ENCODE data around the gene ERC2. TPM values are rescaled to one million over a fixed set of nuclear protein-coding genes. Genes with fewer than 3 reads are reported as not detected.

The ERC2 gene
- total and polyA plus RNA-seq, 5 donors from 2014 or later = not detected

DNA sequence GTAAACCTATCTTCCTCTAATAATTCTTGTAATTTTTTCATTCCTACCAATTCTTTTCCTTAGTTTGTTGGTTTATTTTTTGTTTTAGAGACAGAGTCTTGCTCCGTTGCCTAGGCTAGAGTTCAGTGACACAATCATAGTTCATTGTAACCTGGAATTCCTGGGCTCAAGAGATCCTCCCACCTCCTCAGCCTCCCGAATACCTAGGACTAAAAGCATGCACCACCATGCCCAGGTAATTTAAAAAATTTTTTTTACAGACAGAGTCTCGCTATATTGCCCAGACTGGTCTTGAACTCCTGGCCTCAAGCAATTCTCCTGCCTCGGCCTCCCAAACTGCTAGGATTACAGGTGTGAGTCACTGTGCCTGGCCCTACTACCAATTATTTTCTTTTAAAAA, 220.2 kb downstream of the ERC2 start:
- H3K4me3 ChIP-seq (ENCODE audit: low read depth, low read length) = no peak overlapping the region
- no peak overlapping the region for H3K27ac Mint-ChIP-seq
- no peak overlapping the region for H3K27ac ChIP-seq (ENCODE audit: insufficient read depth, low read length, poor library complexity, severe bottlenecking)
- no peaks in the 10 kb centered on the region for H3K4me1 ChIP-seq (ENCODE audit: control insufficient read depth, insufficient read depth, low read length, poor library complexity, severe bottlenecking)
- no peaks in the 10 kb centered on the region for H3K36me3 ChIP-seq (ENCODE audit: control insufficient read depth, insufficient read depth, low read length)
- no peaks in the 10 kb centered on the region for H3K9me3 ChIP-seq (ENCODE audit: control insufficient read depth in 2 of 2, low read length in 2 of 2)
- peaks cover 0 to 2% (median 0%) of the 10 kb centered on the region in 7 donors for H3K9me3 Mint-ChIP-seq
- no peak overlapping the region for H3K4me3 Mint-ChIP-seq
- H3K27me3 Mint-ChIP-seq = no peaks in the 10 kb centered on the region
- DNase-seq (no peak), ATAC-seq (ENCODE audit: low read depth in 2 of 2) (no peak)
- no peaks in the 10 kb centered on the region for H3K4me1 Mint-ChIP-seq
- no peaks in the 10 kb centered on the region for H3K36me3 Mint-ChIP-seq
- H3K27me3 ChIP-seq (ENCODE audit: control insufficient read depth, insufficient read depth, low read length) = no peaks in the 10 kb centered on the region

- H3K9me3 ChIP-seq (ENCODE audit: control insufficient read depth in 2 of 2, low read length in 2 of 2) = no peaks in the 10 kb centered on the region
- H3K36me3 ChIP-seq (ENCODE audit: control insufficient read depth, insufficient read depth, low read length) = no peaks in the 10 kb centered on the region
- DNase-seq = no peak
- Mint-ChIP-seq H3K36me3 (no peaks in the 10 kb centered on the region), H3K27me3 (peaks cover 4% of the 10 kb centered on the region), H3K9me3 (no peaks in the 10 kb centered on the region), H3K4me3 (no peak overlapping the region), H3K27ac (no peak overlapping the region), H3K4me1 (no peaks in the 10 kb centered on the region)
- no peak overlapping the region for H3K27ac ChIP-seq (ENCODE audit: insufficient read depth, low read length, poor library complexity, severe bottlenecking)
- no peak overlapping the region for H3K4me3 ChIP-seq (ENCODE audit: low read depth, low read length)
- H3K27me3 ChIP-seq (ENCODE audit: control insufficient read depth, insufficient read depth, low read length) = no peaks in the 10 kb centered on the region
- ATAC-seq (ENCODE audit: low read depth in 2 of 2) = no peak
- no peaks in the 10 kb centered on the region for H3K4me1 ChIP-seq (ENCODE audit: control insufficient read depth, insufficient read depth, low read length, poor library complexity, severe bottlenecking)
Measured at GRCh38 chr3:56238299-56238698, 230.0 kb downstream of the ERC2 start.

- ATAC-seq (ENCODE audit: low read depth in 2 of 2) = no peak
- DNase-seq = no peak
- H3K9me3 Mint-ChIP-seq = no peaks in the 10 kb centered on the region
- H3K27me3 Mint-ChIP-seq = peaks cover 9% of the 10 kb centered on the region
- H3K27ac ChIP-seq (ENCODE audit: insufficient read depth, low read length, poor library complexity, severe bottlenecking) = no peak overlapping the region
- H3K36me3 Mint-ChIP-seq = no peaks in the 10 kb centered on the region
- H3K4me1 Mint-ChIP-seq = no peaks in the 10 kb centered on the region
- no peak overlapping the region for H3K4me3 Mint-ChIP-seq
- H3K27ac Mint-ChIP-seq = no peak overlapping the region
- H3K27me3 ChIP-seq (ENCODE audit: control insufficient read depth, insufficient read depth, low read length) = no peaks in the 10 kb centered on the region
- no peak overlapping the region for H3K4me3 ChIP-seq (ENCODE audit: low read depth, low read length)
- H3K36me3 ChIP-seq (ENCODE audit: control insufficient read depth, insufficient read depth, low read length) = no peaks in the 10 kb centered on the region
- no peaks in the 10 kb centered on the region for H3K9me3 ChIP-seq (ENCODE audit: control insufficient read depth in 2 of 2, low read length in 2 of 2)
- no peaks in the 10 kb centered on the region for H3K4me1 ChIP-seq (ENCODE audit: control insufficient read depth, insufficient read depth, low read length, poor library complexity, severe bottlenecking)
Measured at GRCh38 chr3:56233742-56234141, 234.5 kb downstream of the ERC2 start.

DNA sequence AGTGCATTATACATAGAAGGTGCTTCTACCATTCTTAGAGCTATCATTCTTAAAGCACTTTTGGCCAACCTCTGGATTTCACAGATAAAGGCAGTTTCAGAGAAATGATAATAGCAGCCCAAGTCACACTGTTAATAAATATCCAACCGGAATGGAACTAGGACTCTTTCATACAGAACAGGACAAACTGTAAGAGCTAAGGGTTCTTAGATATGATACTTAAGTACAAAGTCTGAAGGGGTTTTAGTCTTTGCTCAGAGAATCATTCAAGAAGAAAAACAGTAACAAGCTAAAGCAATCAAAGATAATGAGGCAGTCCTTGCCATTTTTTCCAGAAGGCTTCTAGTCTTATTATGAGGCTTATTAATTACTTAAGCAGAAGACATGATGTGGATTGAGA, 239.0 kb downstream of the ERC2 start:
- H3K4me1 Mint-ChIP-seq = no peaks in the 10 kb centered on the region
- peaks cover 0 to 1% (median 0%) of the 10 kb centered on the region in 7 donors for H3K9me3 Mint-ChIP-seq
- Histone ChIP-seq H3K9me3 (ENCODE audit: control insufficient read depth in 2 of 2, low read length in 2 of 2) (no peaks in the 10 kb centered on the region), H3K27me3 (ENCODE audit: control insufficient read depth, insufficient read depth, low read length) (no peaks in the 10 kb centered on the region), H3K36me3 (ENCODE audit: control insufficient read depth, insufficient read depth, low read length) (no peaks in the 10 kb centered on the region), H3K4me3 (ENCODE audit: low read depth, low read length) (no peak overlapping the region), H3K27ac (ENCODE audit: insufficient read depth, low read length, poor library complexity, severe bottlenecking) (no peak overlapping the region), H3K4me1 (ENCODE audit: control insufficient read depth, insufficient read depth, low read length, poor library complexity, severe bottlenecking) (no peaks in the 10 kb centered on the region)
- no peak overlapping the region for H3K4me3 Mint-ChIP-seq
- H3K36me3 Mint-ChIP-seq = no peaks in the 10 kb centered on the region
- DNase-seq (no peak), ATAC-seq (ENCODE audit: low read depth in 2 of 2) (no peak)
- H3K27ac Mint-ChIP-seq = no peak overlapping the region
- peaks cover 4% of the 10 kb centered on the region for H3K27me3 Mint-ChIP-seq

GRCh38 chr3:56222866-56223265, 245.4 kb downstream of the ERC2 start:
- DNase-seq = no peak
- Histone ChIP-seq H3K4me3 (ENCODE audit: low read depth, low read length) (no peak overlapping the region), H3K4me1 (ENCODE audit: control insufficient read depth, insufficient read depth, low read length, poor library complexity, severe bottlenecking) (no peaks in the 10 kb centered on the region), H3K27ac (ENCODE audit: insufficient read depth, low read length, poor library complexity, severe bottlenecking) (no peak overlapping the region), H3K36me3 (ENCODE audit: control insufficient read depth, insufficient read depth, low read length) (no peaks in the 10 kb centered on the region), H3K9me3 (ENCODE audit: control insufficient read depth in 2 of 2, low read length in 2 of 2) (no peaks in the 10 kb centered on the region), H3K27me3 (ENCODE audit: control insufficient read depth, insufficient read depth, low read length) (no peaks in the 10 kb centered on the region)
- Mint-ChIP-seq H3K4me3 (no peak overlapping the region), H3K27ac (no peak overlapping the region), H3K9me3 (peaks cover 0 to 2% (median 0%) of the 10 kb centered on the region in 7 donors), H3K4me1 (no peaks in the 10 kb centered on the region), H3K36me3 (no peaks in the 10 kb centered on the region), H3K27me3 (no peaks in the 10 kb centered on the region)
- no peak for ATAC-seq (ENCODE audit: low read depth in 2 of 2)

- Histone ChIP-seq H3K27ac (ENCODE audit: insufficient read depth, low read length, poor library complexity, severe bottlenecking) (no peak overlapping the region), H3K36me3 (ENCODE audit: control insufficient read depth, insufficient read depth, low read length) (no peaks in the 10 kb centered on the region), H3K4me1 (ENCODE audit: control insufficient read depth, insufficient read depth, low read length, poor library complexity, severe bottlenecking) (no peaks in the 10 kb centered on the region), H3K9me3 (ENCODE audit: control insufficient read depth in 2 of 2, low read length in 2 of 2) (no peaks in the 10 kb centered on the region), H3K4me3 (ENCODE audit: low read depth, low read length) (no peak overlapping the region), H3K27me3 (ENCODE audit: control insufficient read depth, insufficient read depth, low read length) (no peaks in the 10 kb centered on the region)
- peaks cover 0 to 6% (median 0%) of the 10 kb centered on the region in 7 donors for H3K9me3 Mint-ChIP-seq
- no peaks in the 10 kb centered on the region for H3K36me3 Mint-ChIP-seq
- H3K4me1 Mint-ChIP-seq = no peaks in the 10 kb centered on the region
- ATAC-seq (ENCODE audit: low read depth in 2 of 2) (no peak), DNase-seq (no peak)
- no peak overlapping the region for H3K4me3 Mint-ChIP-seq
- no peaks in the 10 kb centered on the region for H3K27me3 Mint-ChIP-seq
- H3K27ac Mint-ChIP-seq = no peak overlapping the region
Measured at GRCh38 chr3:56219894-56220805, 248.1 kb downstream of the ERC2 start.

GRCh38 chr3:56209982-56210751, 258.1 kb downstream of the ERC2 start:
- Histone ChIP-seq H3K36me3 (ENCODE audit: control insufficient read depth, insufficient read depth, low read length) (no peaks in the 10 kb centered on the region), H3K27me3 (ENCODE audit: control insufficient read depth, insufficient read depth, low read length) (peaks cover 4% of the 10 kb centered on the region), H3K4me1 (ENCODE audit: control insufficient read depth, insufficient read depth, low read length, poor library complexity, severe bottlenecking) (no peaks in the 10 kb centered on the region), H3K4me3 (ENCODE audit: low read depth, low read length) (no peak overlapping the region), H3K9me3 (ENCODE audit: control insufficient read depth in 2 of 2, low read length in 2 of 2) (no peaks in the 10 kb centered on the region), H3K27ac (ENCODE audit: insufficient read depth, low read length, poor library complexity, severe bottlenecking) (no peak overlapping the region)
- Mint-ChIP-seq H3K36me3 (no peaks in the 10 kb centered on the region), H3K27me3 (peaks cover 8% of the 10 kb centered on the region), H3K27ac (no peak overlapping the region), H3K4me1 (no peaks in the 10 kb centered on the region), H3K4me3 (no peak overlapping the region), H3K9me3 (peaks cover 0 to 7% (median 3%) of the 10 kb centered on the region in 7 donors)
- no peak for ATAC-seq (ENCODE audit: low read depth in 2 of 2)
- DNase-seq = no peak

Measured in CD4-positive, CD25-positive, alpha-beta regulatory T cell (primary cell).